Hematopoietic multipotent progenitor cell treated with erythropoietin and hydrocortisone succinate and interleukin-3 and kit ligand, for 15 days (in vitro differentiated cells): ENCODE measurements around the gene ID3.
A peak's percentile ranks its signal among the peaks of the same experiment; 100 is the strongest.

Source experiments
- DNase-seq: peaks from one replicate; pipeline ENCODE4 v3.0.0-alpha.2; 2015; ENCODE audit warnings: low spot score

The ID3 gene, protein sequence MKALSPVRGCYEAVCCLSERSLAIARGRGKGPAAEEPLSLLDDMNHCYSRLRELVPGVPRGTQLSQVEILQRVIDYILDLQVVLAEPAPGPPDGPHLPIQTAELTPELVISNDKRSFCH

DNA sequence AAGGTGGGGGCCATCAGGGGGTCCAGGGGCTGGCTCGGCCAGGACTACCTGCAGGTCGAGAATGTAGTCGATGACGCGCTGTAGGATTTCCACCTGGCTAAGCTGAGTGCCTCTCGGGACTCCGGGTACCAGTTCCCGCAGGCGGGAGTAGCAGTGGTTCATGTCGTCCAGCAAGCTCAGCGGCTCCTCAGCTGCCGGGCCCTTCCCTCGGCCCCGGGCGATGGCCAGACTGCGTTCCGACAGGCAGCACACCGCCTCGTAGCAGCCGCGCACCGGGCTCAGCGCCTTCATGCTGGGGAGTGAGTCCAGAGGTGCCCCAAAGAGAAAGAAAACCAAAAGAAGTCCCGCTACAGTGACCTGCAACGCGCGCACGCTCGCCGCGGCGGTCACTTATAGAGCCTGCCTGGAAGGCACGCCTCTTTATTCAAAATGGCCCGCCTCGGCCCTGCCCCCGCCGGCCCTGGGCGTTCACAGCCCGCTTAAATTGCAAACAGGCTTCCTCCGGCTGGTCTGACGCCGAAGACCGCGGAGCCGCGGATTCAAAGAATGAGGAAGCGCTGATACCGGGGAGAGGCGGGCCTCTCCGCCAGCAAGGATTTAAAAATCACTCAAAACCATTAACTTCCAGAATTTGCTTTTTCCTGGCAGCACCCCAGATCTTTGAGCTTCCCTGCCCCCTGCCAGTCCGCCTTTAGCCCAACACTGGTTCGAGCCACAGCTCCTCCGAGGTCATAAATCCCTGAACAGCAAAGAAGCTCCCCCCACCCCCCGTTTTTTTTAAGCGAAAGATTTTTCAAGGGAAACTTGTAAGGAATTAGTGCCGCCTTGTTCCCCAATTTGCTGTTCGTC, at the start of gene ID3:
TSS of gene ID3 (minus strand) at position 366 of the 849 bp plus-strand sequence. CDS start at position 291, 75 bp downstream.
- peak; percentile 62 for DNase-seq

DNA sequence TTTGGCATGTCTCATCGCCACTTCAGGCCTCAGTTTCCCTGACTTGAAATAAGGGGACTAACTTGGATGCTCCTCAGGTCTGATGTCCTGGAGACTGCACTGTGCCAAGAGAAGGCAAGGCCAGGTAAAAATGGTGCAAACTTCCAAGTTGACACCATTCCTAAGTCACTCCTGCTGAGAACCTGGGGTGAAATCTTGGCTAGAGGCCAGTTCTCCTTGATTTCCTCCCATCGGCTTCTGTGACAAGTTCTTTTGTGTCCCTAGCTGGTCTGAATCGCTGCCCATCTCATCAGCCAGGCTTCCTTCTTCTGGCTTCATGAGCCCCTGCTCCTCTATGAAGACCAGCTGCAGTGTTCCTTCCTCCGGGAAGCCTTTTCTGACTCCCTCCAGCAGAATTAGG, 48.6 kb upstream of the ID3 start:
- no peak for DNase-seq

DNA sequence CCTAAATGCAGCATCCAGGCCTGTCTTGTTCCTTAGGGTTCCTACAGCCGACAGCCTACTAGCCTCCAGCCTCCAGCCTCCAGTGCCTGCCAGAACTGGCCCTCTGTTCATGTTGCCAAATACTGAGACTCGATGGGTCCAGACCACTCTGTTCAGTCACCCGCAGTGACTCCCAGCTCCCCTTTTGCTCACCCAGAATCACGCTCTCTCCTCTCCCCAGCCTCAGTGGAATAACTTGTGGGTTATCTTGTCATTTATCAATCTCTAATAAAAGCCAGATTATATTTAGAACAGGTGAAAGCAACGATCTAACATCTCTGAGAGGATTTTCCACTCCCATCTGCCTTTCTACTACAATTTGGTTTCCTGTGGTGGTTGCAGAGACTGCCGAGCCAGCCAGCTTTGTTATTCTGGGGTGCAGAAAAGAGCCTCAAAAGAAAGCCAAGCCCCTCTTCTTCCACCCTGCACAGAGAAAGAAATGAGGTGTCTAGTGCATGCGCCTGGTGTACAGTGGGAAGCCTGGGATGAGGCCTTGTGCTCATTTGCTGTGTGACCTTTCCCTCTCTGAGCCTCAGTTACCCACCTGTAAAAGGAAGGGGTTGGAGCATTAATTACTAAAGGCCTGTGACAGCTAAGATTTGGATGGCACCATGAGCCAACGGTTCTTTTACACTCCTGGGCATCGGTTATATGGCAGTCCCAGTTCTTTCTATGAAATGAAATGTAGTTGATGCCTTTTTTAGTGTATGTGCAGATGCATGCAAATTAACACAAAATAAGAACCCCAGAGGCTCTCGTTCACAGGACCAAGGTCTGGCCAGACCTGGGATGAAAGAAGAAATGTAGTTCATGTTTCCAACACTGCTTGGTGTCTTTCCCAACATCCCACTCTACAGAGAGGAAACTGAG, 42.9 kb upstream of the ID3 start:
- DNase-seq: no peak

DNA sequence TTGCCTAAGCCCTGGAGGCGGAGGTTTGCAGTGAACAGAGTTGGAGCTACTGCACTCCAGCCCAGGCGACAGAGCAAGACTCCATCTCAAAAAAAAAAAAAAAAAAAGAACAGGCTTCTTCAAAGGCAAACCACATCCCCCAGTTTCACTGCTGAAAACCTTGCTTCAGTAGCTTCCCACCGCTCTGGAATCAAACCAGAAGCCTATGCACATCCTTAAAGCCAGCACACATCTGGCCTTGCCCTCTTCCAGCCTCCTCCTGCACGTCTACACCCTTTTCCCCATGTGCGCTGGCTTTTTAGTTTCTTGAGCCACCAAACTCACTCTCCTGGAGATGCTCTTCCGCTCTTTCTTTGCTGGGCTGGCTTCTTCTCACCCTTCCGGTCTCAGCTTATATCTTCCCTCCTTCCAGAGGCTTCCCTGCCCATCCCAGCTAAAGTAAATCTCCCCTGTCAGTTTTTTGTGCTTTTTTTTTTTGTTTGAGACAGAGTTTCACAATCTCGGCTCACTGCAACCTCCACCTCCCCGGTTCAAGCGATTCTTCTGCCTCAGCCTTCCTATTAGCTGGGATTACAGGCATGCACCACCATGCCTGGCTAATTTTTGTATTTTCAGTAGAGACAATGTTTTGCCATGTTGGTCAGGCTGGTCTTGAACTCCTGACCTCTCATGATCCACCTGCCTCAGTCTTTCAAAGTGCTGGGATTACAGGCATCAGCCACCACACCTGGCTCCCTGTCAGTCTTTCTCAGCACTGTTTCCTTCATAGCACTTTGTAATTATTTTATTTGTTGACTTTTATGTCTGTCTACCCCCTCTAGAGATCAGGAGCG, 42.0 kb upstream of the ID3 start:
- no peak for DNase-seq

DNA sequence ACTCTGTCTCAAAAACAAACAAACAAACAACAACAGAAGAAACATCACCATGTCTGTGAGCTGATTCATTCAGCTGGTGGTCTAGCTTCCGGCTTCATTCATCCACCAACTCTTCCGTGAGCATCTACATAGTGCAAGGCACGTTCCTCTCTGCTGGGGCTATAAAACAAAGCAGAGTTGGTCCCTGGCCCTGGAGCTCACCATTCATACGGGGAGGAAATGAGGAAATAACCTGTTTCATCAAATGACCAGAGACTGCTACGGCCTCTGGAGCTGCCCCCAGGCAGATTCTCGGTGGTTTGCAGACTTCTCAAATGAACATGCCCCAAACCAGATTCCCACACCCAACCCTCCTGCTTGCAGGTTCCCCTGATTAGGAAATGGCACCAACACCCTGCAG, 41.0 kb upstream of the ID3 start:
- DNase-seq: no peak

DNA sequence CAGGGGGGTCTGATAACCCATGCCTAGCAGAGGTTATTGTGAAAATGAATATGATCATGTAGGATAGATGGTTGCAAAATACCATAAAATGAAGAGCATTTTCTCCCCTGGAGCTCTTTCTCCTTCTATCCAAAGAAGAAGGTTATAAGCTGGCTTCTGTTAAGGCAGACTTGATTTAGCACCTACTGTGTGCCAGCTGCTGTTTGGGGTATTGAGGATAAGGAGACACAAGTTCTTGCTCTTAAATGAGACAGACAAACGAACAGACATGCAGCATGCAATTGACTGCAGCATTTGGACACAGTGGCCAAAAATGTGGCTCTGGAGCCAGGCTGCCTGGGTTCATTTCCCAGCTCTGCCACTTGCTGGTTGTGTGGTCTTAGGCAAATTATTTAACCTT, 39.8 kb upstream of the ID3 start:
- DNase-seq: no peak

DNA sequence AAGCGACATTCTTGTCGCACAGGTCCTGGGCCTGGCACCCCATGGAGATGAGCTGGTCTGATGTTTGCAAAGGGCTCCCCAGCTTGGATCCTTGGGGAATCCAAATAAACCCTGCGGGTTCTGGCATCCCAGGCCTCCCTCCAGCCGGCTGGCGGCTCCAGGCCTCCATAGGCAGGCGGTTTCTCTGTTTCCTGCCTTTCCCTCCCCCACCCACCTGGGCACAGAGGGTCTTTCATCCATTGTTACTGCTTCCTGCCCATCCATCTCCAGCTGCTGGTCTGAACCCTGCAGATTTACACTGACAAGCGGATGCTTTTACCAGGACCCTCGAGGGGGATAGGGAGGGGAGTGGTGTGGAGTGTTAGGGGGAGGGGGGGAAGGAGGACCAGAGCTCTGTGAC, 39.1 kb upstream of the ID3 start:
- DNase-seq: no peak

DNA sequence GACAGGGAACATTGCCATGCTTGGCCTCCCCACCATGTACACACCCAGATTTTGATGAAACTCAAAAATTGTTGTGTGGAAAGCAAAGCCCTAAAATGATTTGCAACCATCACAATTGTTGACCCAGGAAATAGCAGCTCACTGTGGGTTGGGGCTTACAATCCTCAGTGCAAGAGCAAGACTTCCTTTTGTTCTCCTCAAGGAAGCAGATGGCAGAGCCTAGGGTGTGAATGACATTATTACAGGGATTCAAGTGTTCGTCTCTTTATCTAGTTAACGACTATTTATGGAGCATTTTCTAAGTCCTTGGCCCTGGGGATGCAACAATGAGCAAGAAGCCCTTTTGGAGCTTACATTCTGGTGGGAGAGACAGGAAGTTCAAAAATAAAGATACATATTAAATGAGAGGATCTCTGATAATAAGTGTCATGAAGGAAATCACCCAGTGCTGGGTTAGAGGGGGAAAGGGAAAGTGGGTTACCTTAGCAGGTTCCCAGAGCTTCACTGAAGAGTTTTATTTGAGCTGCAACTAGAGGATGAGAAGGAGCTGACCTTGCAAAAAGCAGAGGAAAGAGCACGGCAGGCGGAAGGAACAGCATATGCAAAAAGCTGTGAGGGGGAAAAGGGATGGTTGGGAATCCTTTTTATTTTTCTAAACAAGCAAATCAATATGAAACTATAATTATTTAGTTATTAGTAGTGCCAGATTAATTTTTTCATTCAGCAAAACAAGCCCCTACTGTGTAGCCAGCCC, 38.5 kb upstream of the ID3 start:
- no peak for DNase-seq

DNA sequence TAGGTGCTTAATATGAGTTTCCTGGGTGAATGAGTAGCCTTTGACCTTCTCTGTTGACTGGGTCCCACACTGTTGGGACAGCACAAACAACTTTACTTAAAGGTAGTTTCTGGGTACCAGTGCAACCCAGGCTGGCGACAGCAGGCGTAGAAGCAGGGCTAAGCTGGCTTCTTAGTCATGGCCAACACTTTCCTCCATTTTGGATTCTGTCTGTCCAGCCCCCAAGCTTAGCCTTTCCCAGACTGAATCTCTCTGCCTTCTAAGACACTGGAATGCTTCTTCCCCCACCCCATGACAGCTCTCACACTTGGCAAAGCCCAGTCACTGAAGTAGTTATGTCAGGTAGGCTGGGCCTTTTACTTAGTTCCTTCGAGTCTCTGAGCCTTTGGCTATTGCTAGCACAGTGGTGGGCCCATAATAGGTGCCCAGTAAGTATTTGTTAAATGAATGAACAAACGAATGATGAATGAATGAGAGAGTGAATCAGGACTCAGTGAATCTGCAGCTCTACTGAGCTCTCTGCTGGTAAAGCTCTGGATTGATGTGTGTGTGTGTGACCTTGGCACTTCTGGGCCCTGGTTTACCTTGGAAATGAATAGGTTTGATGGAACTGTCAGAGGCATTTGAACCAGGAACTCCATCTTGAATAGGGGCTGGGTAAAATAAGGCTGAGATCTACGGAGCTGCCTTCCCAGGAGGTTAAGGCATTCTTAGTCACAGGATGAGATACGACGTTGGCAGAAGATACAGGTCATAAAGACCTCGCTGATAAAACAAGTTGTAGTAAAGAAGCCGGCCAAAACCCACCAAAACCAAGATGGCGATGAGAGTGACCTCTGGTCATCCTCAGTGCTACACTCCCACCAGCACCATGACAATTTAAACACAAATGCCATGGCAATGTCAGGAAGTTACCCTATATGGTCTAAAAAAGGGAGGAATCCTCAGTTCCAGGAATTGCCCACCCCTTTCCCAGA, 37.4 kb upstream of the ID3 start:
- no peak for DNase-seq

DNA sequence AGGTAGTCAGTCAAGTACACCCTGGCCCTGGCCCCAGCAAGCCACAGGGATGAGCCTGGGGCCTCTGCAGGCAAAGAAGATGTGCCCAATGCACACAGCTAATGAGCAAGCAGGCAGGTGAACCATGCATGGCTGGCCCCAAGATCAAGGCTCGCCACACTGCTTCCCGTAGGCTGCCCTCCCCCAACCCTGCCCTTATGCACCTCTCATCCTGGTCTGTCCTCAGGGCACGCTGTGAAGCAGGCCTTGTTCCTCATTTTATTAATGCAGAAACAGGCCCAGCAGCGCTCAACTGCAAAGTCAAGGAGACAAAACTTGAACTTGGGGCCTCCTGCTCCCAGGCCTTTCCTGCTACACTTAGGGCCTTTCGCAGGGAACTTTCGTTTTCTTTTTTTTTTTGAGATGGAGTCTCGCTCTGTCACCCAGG, 35.6 kb upstream of the ID3 start:
- DNase-seq: no peak

DNA sequence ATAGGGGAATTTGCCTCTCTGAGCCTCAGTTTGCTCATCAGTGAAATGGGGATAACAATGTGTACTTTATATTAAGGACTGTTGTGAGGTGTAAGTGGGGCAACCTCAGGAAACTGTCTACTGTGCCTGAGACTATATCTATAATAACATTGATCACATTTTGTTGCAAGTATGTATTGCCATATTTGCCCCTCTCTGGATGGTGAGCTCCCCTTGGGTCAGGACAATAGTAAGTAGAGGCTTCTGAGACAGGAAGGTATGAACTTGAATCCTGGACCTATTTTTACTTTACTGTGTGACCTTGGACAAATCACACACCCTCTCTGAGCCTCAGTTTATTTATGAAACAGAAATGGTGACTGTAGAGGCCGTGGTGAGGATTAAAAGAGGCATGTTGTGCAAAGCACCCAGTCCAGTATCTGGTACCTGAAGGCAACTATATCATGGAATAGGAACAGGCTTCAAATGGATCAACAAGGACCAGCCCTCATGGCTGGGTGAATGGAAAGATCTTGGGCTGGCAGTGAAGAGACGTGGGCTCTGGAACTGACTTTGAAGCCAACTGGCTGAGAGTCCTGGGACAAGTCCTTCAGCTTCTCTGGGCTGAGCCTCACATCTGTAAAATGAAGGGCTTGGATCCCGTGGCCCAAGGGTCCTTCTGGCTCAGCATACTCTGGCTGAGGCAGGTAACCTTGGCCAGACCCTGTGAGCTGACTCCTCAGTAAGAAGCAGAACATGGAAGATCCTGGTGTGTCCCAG, 35.0 kb upstream of the ID3 start:
- no peak for DNase-seq

DNA sequence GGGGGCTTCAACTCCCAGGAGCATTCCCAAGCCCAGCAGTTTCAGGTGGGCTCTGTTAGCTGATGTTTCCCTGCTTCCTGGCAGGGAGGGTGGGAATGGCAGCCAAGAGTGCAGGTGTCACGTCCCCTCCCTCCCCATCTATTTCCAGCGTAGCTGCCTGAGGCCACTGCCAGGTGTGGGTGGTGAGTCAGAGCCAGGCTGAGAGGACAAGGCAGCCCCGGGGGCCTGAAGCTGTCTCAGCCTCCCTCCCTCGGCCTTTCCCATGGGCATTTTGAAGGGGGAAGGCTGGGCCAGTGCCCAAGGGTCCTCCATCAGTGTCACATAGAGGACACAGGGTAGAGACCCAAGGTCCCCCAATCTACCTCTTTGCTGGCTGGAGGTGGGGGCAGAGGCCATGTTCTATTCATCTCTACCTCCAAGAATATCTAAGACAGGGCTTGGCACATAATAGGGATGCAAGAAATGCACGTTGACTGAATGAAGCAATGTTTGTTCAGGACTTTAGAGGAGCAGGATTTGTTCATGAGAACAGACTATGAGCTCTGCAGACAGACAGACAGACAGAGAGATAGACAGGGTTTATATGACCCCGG, 34.4 kb upstream of the ID3 start:
- no peak for DNase-seq

DNA sequence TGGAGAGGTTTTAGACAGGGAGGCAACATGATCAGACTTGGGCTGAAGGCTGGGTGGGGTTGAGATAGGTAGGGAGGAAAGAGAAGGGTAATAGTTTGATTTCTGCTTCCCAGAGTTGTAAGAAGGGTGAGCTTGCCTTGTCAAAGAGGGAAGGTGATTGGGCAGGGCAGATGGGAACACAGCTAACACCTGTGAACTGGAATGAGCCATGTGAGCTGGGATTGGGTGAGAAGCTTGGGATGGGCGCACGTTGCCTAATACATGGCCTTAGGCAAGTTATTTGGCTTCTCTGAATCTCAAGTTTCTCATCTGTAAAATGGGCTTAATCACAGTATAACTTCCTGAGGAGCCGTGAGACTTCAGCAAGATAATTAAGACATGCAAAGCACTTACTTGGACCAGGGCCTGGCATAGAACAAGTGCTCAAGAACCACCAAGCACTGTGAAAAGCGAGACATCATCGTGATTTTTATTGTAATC, 33.8 kb upstream of the ID3 start:
- no peak for DNase-seq

DNA sequence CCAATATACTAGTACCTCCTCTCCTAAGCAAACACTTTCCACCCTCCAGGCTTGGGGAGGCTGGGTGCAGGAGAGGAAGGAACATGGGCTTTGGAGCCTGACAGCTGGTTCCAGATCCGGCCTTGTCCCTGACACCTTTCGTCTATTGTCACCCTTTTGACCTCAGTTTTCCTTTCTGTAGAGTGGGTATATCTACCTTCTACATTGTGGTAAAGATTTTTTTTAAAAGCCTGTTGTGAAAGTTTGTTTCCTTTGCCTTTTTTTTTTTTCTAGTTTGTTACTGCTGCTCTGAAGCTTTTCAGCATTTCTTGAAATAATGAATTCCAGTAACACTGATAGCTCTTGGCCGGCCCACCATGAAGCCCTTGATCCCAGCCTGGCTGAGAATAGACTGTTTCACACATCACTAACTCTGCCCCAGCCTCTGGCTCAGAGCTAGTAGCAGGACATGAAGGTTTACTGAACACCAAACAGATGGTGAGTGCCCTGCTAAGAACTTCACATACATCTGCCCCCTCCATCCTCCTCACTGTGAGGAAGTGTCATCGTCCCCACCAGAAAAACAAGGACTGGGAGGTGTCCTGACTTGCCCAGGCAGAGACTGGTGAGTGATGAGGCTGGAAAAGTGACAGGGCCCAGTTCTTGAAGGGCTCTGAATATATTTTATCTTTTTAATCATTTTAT, 33.0 kb upstream of the ID3 start:
- DNase-seq: no peak

DNA sequence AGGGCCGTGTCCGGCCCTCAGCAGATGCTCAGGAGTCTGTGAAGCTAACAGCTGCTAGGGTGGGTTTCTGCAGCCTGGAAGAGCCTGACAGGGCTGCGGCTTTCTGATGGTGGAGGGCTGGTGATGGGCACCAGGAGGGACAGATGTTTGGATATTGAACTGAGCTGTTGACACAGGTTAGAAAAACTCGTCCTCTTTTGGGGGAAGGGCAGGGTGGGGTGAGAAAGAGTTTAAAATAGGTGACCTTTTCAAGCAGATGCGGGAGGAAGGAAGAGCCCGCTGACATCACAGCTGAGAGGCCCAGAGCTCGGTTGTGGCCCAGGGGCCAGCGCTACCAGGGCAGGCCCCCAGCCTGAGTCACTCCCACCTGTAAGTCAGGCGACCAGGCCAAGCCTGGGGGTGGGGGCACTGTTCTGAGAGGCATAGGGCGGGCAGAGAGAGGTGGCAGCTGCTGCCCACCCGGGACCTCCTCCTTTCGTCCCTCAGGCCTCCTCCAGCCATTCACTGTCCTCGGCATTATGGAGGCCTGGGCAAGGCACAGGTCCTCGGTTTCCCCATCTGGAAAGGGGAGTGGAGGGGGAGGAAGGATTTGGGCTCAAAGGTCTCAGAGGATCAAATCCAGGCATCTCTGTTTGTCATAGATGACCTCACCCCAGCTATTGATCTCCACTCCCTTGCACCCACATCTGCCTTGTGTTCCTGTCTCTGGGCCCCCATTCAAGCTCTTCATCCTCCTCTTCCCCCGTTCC, 32.3 kb upstream of the ID3 start:
- no peak for DNase-seq

DNA sequence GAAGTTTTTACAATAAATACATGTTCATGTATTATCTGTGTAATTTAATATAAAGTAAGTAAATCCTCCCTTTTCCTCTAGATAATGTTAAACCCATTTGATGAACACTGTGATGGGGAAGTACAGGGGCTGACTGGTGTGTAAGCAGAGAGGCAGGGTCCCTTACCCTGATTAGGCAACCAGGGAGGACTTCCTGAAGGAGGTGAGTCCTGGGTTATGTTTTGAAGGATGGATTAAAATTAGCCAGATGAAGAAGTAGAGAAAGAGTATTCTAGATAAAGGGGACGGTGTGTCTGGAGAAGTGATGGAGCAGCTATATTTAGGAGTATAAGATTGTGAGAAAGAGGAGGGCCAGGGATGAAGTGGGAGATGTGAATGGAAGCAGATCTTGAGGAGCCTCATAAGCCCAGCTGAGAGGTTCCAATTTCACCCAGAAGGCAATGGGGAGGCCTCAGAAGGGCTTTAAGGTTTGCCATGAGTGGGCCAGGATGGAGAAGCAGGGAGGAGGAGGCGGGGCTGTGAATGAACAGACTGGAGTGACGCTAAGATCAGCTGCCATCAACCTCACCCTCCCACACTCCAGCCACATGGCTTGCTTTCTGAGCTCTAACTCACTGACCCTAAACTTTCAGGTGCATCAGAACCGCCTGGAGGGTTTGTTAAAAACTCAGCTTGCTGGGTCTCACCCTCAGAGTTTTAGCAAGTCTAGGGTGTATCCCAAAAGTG, 30.9 kb upstream of the ID3 start:
- DNase-seq: no peak

DNA sequence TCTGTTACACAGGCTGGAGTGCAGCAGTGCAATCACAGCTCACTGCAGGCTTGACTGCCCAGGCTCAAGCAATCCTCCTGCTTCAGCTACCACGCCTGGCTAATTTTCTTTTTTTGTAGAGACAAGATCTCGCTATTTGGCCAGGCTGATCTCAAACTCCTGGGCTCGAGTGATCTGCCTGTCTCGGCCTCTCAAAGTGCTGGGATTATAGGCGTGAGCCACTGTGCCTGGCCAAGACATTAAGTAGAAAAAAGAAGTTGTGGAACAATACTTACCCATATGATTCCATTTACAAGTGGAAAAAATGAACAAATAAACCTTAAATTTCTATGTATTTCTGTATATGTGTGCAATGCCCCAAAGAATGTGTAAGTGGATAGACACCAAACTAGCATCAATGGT, 30.3 kb upstream of the ID3 start:
- DNase-seq: no peak
